Activated CD8-positive, alpha-beta T cell treated with anti-CD3 and anti-CD28 coated beads for 36 hours (primary cell): Measurements from ENCODE around the gene MCF2L. TPM values are rescaled to one million over a fixed set of nuclear protein-coding genes. Genes with fewer than 3 reads are reported as not detected.
"Not testable (repeated sequence)": the region's sequence is repeated elsewhere in the genome, so short reads cannot be mapped to it uniquely, and the experiment has no call there.

ENCODE experiments used
- ATAC-seq: fragments of 200-7000 bp; cut with Tn5 transposase; one replicate; pipeline ENCODE4 v1.10.0; 2021; ENCODE audit warnings: mild to moderate bottlenecking, moderate library complexity
- CTCF ChIA-PET: fragments of 350-600 bp; sonication (Branson Sonifier 250); formaldehyde crosslinking; loops from one replicate; lab custom pipeline; 2021; ENCODE audit warnings: antibody characterized with exemption; lab: Charles Lee
- POLR2A ChIA-PET: fragments of 350-600 bp; sonication (Branson Sonifier 250); formaldehyde crosslinking; loops from one replicate; lab custom pipeline; 2021; ENCODE audit warnings: antibody characterized with exemption; lab: Charles Lee
- DNase-seq: peaks from one replicate; pipeline ENCODE4 v3.0.0-alpha.2; 2020
- H3K27ac Mint-ChIP-seq: one replicate; pipeline ENCODE4 v1.8.0; 2021; ENCODE audit warnings: mild to moderate bottlenecking, mixed read lengths
- H3K27me3 Mint-ChIP-seq: one replicate; pipeline ENCODE4 v1.8.0; 2021; ENCODE audit warnings: mixed read lengths
- H3K36me3 Mint-ChIP-seq: one replicate; pipeline ENCODE4 v1.8.0; 2021; ENCODE audit warnings: low read depth, mixed read lengths
- H3K4me1 Mint-ChIP-seq: one replicate; pipeline ENCODE4 v1.8.0; 2021; ENCODE audit warnings: low read depth, mixed read lengths
- H3K4me3 Mint-ChIP-seq: one replicate; pipeline ENCODE4 v1.8.0; 2021; ENCODE audit warnings: mild to moderate bottlenecking, moderate library complexity, mixed read lengths
- H3K9me3 Mint-ChIP-seq: one replicate; pipeline ENCODE4 v1.8.0; 2021; ENCODE audit warnings: mixed read lengths
- CTCF ChIP-seq: fragments of 200-600 bp; IDR thresholded peaks from one replicate; pipeline ENCODE4 v1.8.0; 2022; ENCODE audit warnings: antibody characterized with exemption, mild to moderate bottlenecking
- intact Hi-C: fragments of 100-400 bp; cut with micrococcal nuclease; formaldehyde crosslinking; loops from one replicate; pipeline ENCODE4 v1.10.0; 2022
- total RNA-seq, 2 experiments: library from RNA; stranded (reverse); gene quantifications; one replicate each; pipeline ENCODE4 v1.2.3, GENCODE V29; 2021

The MCF2L gene
- total RNA-seq, 2 experiments from 2014 or later, result 7.6 to 8.9 TPM

GRCh38 chr13:113057084-113057483 is 88.1 kb downstream of the MCF2L start:
- H3K9me3 Mint-ChIP-seq, result no peaks in the 10 kb centered on the region
- no peak for DNase-seq
- no peaks in the 10 kb centered on the region for H3K4me1 Mint-ChIP-seq
- no peak overlapping the region for H3K27ac Mint-ChIP-seq
- no peaks in the 10 kb centered on the region for H3K36me3 Mint-ChIP-seq
- no peak for ATAC-seq
- H3K4me3 Mint-ChIP-seq, result no peak overlapping the region
- no peak for TF ChIP-seq CTCF
- POLR2A ChIA-PET, result no interaction called here
- intact Hi-C loops, result no loop called here
- no peaks in the 10 kb centered on the region for H3K27me3 Mint-ChIP-seq
- CTCF ChIA-PET, result no interaction called here

- H3K27me3 Mint-ChIP-seq, H3K27ac Mint-ChIP-seq, intact Hi-C loops, POLR2A ChIA-PET, CTCF ChIA-PET, H3K4me1 Mint-ChIP-seq, H3K9me3 Mint-ChIP-seq, ATAC-seq, DNase-seq, H3K36me3 Mint-ChIP-seq, H3K4me3 Mint-ChIP-seq: not testable (repeated sequence)
Measured at GRCh38 chr13:113057559-113057958, 88.5 kb downstream of the MCF2L start.

GRCh38 chr13:113058129-113058987 is 89.3 kb downstream of the MCF2L start:
- H3K4me1 Mint-ChIP-seq, result no peaks in the 10 kb centered on the region
- no peak overlapping the region for H3K4me3 Mint-ChIP-seq
- CTCF ChIA-PET, result no interaction called here
- POLR2A ChIA-PET, result no interaction called here
- H3K9me3 Mint-ChIP-seq, result no peaks in the 10 kb centered on the region
- H3K27me3 Mint-ChIP-seq, result no peaks in the 10 kb centered on the region
- TF ChIP-seq CTCF, result no peak
- ATAC-seq (no peak), DNase-seq (no peak)
- intact Hi-C loops, result no loop called here
- no peak overlapping the region for H3K27ac Mint-ChIP-seq
- H3K36me3 Mint-ChIP-seq, result no peaks in the 10 kb centered on the region

GRCh38 chr13:113058988-113059850 is 90.2 kb downstream of the MCF2L start:
- Mint-ChIP-seq H3K4me3 (no peak overlapping the region), H3K36me3 (no peaks in the 10 kb centered on the region)

More at GRCh38 chr13:113058988-113059850, 90.2 kb downstream of the MCF2L start:
- ATAC-seq (no peak), DNase-seq (no peak)
- no peak overlapping the region for H3K27ac Mint-ChIP-seq
- intact Hi-C loops, result no loop called here
- POLR2A ChIA-PET, result no interaction called here
- H3K9me3 Mint-ChIP-seq, result no peaks in the 10 kb centered on the region
- no peaks in the 10 kb centered on the region for H3K27me3 Mint-ChIP-seq
- CTCF ChIA-PET, result interaction anchor here (1.1 kb wide), 1 partner anchor 116 kb away, joined by 3 read pairs; no protein-coding TSS in a partner anchor
- TF ChIP-seq CTCF, result no peak
- H3K4me1 Mint-ChIP-seq, result no peaks in the 10 kb centered on the region
